GM18907 (cell line): ENCODE measurements around the gene NDUFB11.
"Not testable (repeated sequence)": the region's sequence is repeated elsewhere in the genome, so short reads cannot be mapped to it uniquely, and the experiment has no call there.

Experiments
- ATAC-seq: cut with Tn5 transposase; IDR thresholded peaks from one replicate; pipeline ENCODE4 v1.9.1; 2021; ENCODE audit warnings: mild to moderate bottlenecking, moderate library complexity; ENCODE audit not compliant: unreplicated experiment

NDUFB11 gene

DNA sequence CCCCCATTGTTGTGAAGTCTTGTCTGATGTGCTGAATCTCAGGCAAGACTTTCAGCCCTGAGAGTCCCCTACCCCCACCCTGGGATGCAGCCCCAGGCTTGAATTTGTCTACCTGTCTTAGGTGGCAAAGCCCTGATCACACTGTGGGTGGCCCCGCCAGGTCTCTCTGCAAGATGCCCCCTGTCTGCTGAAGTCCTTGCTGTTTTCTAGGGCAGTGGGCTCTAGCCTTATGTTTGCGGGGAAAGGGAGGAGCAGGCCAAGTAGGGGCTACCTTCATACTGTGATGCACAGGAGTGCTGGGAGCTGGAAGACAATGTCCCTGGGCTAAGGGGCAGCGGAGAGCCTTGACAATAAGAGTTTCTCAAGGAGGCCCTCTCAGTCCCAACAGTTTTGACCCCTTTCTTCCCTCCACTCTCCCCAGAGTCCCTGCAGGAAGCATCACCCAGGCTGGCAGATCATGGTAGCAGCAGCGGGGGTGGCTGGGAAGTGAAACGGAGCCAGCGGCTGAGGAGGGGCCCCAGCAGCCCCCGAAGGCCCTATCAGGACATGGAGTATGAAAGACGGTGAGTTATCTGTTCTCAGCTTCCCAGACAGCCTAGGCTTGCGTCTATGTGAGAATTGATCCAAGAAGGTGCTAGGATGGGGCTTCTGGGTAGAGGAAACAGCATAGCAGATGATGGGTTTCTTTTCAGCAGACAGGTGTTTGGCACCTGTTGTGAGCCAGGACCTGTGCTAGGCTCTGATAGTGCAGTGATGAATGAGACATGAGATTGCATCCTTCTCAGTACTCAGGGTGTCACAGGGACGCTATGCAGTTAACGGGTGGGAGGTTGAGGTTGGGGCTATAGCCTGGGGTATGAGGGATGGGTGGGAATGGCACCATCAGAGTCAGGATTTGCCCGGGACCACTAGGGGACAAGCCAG, 2.7 kb upstream of the NDUFB11 start:
- ATAC-seq, result no peak

DNA sequence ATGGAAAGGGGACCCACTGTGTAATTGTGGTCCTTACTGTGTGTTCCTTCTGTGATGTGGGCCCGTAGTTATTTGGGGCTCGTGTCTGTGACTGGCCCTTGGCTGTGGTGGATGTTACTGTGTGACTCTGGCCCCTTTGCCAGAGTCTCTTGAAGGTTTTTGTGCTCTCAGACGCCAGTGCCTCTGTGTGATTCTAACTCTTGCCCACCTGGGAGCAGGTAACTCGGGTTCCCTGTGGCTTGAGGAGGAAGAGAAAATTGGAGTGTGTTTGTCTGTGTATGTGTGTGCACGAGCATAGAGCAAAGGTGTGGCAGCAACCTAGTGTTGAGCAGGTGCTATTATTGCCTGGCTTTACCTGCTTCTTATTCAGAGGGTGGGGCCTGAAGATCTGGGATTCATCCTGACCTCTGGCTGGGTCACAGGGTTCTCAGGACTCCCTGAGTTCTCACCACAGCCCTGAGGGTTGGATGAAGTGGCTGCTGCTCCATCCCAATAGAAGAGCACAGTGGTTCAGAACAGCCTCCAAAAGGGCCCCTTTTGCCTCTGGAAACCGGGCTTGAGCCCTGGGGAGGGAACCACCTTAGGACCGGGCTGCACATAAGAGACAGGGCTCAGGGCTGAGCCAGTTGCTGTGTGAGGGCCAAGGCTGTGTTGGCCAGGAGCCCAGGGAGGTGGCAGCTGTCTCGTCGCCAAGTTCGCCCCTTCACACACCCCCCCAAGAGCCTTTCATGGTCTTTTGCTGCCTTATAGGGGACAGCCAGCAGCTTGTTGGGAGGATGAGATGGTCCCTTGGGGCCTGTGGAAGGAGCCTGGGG, 1.8 kb upstream of the NDUFB11 start:
- no peak for ATAC-seq

DNA sequence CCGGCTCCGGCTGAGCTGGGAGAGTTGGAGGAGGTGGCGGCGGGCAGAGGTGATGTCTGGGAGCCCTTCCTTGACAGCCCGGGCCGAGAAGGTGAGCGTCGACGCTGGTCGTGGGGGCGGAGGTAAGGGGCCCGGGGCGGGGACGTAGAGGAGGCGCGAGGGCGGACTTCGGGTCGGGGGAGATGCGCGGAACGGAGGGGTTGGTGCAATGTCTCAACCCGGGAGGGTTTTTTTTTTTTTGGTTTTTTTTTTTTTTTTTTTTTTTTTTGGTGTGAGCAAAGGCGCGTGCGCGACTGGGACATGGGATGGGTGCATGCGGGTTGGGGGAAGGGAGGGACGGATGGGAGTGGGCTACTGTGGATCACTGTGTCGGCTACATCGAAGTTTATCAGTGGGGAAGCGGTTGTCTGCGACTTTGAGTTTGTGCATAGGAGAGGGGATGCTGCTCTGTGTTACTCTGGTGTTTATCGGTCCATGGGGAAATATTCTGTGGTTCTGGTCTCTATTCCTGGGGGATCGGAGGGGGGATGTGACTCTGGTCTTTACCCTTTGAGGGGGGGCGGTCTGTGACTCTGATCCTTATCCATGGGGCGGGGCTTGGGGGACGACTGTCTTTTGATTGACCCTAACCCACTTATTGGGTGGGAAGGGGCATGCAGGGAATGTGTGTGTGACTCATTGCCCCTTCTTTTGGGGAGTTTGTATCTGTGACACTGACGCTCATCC, 1.1 kb upstream of the NDUFB11 start:
- ATAC-seq, result peak; percentile 25

DNA sequence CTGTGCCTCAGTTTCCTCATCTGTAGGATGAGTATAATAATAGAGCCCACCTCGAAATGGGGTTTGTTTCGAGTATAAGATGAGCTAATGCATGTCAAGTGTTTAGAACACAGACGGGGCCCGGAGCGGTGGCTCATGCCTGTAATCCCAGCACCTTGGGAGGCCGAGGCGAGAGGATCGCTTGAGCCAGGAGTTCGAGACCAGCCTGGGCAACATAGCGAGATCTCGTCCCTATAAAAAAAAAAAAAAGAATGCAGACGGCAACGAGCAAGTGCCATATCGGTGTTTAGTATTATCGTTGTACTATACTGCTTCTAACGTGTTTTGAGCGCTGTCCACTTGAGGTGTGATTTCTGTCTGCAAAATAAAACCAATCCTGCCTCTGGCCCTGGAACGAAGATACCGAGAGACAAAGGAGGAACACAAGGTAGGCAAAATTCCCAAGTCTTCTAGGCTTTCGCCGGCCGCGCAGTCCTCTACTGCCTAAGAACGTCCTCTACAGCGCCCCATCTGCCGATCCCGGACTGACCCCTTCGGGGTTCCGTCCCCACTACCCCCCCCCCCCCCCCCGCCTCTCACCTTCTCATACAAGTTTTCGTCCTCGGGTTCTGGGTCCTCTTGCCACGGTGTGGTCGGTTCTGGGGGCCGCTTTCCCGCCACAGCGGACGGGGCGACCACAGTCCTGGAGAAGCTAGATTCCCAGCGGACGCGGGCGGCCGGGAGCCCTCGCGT, 442 bp downstream of the NDUFB11 start:
- peak; percentile 18 for ATAC-seq

DNA sequence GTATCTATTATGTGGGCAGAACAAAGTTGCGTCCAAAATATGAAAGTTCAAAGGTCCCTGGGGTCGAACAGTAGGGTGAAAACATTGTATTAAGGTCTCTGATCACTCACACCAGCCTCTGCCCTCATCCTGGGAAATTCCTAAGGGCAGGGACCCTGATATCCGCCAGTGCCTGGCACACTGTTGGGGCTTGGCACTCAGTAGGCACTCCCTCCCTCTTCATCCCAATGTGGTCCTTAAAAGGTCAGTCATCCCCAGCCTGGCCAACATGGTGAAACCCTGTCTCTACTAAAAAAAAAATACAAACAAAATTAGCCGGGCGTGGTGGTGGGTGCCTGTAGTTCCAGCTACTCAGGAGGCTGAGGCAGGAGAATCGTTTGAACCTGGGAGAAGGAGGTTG, 6.3 kb downstream of the NDUFB11 start:
- ATAC-seq, result no peak

DNA sequence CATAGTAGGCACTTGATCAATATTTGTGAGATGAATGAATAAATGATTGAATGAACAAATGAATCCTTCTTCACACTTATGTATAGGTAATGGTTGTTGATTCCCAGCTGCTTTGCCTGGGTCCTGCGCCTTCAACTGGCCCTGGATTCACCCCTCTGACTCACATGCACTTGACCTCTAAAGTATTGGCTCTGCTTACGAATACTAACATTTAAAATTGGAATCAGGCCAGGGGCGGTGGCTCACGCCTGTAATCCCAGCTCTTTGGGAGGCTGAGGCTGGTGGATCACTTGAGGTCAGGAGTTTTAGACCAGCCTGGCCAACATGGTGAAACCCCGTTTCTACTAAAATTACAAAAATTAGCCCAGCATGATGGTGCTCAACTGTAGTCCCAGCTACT, 8.9 kb downstream of the NDUFB11 start:
- ATAC-seq, result not testable (repeated sequence)

DNA sequence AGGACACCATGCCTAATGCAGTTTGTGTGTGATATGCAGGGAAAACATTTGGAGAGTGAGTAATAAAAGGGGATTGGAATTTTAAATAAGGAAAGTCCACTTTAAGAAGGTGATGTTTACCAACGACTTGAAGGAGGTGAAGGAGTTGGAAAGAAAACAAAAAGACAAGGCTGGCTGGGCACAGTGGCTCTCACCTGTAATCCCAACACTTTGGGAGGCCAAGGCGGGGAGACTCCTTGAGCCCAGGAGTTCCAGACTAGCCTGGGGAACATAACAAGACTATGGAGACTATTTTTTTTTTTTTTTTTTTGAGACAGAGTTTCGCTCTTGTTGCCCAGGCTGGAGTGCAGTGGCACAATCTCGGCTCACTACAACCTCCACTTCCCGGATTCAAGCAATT, 11.0 kb downstream of the NDUFB11 start:
- no peak for ATAC-seq

DNA sequence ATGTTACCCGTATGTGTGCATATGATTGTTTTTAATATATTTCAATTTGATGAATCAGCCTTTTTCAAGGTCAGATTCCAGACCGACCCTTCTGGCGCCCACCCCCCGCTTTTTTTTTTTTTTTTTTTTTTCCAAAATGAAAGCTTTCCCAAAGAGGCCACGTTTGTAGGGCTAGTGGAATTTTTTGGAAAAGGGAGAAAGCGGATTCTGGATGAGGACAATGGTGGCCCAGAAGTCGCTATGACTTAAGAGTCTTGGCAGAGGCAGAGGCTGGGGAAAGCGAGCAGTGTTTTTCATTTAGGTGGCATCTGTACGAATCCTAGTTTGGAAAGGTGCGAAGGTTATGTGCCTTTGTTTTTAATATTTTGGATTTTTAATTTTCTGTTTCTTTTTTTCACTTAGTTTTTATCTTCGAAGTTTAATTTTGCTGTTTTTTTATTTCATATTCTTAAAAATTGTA, 14.6 kb downstream of the NDUFB11 start:
- no peak for ATAC-seq

DNA sequence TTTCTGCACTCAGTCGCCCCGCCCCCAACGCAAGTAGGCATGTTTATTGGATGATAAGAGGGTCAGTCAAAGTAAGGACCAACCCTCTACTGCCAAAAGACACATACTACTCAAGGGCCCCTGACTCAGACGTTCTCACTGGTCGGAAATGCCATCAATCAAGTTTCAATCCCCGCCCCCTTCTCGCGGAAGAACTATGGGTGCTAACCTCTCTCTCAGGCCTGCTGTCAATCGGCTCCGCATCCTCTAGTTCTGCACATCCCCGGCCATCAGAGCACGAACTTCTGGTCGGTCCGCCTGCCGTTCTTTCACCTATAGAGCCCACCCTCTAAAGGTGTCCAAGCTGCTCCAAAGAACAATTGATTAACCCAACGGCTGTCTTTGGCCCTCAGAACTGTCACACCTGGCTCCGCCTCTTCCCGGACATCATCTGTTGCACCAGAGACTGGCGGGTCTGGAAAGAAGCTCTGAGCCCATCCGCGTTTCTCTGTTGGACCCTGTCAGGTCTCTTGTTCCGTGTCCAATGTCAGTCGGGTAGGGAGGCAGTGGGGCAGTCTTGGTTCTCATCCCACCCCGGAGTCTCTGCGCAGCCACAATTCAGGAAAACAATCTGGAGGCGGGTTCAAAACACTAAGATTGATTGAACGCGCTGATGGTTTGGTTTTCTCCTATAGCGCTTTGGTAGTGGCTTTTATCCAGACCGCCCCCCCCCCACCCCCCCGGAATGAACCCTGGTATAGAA, 15.2 kb downstream of the NDUFB11 start:
- ATAC-seq, result peak; percentile 97

DNA sequence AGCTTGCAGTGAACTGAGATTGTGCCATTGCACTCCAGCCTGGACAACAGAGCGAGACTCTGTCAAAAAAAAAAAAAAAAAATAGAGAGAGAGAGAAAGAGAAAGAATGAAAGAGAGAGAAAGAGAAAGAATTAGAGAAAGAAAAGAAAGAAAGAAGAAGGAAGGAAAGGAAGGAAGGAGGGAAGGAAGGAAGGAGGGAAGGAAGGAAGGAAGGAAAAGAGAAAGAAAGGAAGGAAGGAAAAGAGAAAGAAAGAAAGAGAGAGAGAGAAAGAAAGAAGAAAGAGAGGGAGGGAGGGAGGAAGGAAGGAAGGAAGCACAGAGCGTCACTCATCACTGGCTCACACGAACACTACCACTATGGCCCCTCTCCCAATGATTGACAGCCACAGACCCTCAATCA, 20.0 kb downstream of the NDUFB11 start:
- ATAC-seq, result not testable (repeated sequence)

DNA sequence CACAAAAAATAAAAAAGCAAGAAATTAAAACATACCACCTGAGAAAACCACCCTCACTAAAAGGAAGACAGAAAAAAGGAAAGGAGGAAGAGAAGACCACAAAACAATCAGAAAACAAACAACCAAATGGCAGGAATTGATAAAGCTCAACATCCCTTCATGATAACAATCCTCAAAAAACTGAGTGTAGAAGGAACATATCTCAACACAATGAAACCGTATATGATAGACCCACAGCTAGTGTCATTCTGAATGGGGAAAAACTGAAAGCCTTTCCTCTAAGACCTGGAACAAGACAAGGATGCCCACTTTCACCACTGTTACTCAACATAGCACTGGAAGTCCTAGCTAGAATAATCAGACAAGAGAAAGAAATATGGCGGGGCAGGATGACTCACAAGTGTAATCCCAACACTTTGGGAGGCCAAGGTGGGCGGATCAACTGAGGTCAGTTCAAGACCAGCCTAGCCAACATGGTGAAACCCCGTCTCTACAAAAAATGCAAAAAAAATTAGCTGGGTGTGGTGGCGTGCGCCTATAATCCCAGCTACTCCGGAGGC, 27.9 kb downstream of the NDUFB11 start:
- not testable (repeated sequence) for ATAC-seq

DNA sequence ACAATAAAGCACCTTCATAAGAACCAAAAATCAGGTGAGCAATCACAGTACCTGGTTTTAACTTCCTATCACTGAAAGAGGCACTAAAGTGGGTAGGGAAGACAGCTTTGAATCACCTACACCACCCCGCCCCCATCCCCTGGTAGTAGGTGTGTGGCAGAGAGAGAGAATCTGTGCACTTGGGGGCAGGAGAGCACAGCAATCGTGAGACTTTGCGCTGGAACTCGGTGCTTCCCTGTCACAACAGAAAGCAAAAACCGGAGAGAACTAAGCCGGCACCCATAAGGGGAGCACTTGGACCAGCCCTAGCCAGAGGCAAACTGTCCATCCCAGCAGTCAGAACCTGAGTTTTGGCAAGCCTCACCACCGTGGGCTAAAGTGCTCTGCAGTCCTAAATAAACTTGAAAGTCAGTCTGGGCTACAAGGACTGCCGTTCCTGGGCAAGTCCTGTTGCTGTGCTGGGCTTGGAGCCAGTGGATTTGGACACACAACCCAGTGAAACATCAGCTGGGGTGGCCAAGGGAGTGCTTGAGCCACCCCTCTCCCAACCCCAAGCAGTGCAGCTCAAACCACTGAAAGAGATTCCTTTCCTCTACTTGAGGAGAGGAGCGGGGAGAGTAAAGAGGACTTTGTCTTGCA, 32.1 kb downstream of the NDUFB11 start:
- ATAC-seq, result no peak

DNA sequence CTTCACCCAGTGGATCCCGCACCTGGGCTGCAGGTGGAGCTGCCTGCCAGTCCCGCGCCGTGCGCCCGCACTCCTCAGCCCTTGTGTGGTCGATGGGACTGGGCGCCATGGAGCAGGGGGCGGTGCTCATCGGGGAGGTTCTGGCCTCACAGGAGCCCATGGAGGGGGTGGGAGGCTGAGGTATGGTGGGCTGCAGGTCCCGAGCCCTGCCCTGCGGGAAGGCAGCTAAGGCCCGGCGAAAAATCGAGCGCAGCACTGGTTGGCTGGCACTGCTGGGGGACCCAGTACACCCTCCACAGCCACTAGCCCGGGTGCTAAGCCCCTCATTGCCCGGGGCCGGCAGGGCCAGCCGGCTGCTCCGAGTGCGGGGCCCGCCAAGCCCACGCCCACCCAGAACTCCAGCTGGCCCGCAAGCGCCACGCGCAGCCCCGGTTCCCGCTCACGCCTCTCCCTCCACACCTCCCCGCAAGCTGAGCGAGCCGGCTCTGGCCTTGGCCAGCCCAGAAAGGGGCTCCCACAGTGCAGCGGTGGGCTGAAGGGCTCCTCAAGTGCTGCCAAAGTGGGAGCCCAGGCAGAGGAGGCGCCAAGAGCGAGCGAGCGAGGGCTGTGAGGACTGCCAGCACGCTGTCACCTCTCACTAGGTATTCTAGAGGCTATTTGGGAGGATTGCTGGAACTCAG, 33.4 kb downstream of the NDUFB11 start:
- not testable (repeated sequence) for ATAC-seq

DNA sequence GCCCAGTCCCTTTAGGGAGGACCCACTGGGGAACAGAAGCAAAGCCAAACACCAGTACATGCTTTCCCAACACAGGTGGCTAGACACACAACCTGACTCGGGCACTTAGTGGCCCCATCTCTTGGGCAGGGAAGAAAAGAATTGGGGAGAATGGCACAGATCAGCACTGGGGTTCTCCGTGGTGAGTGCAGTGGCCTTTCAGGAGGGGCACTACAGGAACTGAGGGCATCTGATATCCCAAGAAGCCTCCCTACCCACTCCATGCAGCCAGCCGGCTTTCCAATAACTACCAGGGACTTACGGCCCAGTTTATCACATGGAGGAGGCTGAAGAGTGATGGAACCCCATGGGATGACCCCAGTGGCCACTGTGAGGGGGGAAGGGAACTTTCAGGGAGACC, 43.3 kb downstream of the NDUFB11 start:
- ATAC-seq, result no peak

DNA sequence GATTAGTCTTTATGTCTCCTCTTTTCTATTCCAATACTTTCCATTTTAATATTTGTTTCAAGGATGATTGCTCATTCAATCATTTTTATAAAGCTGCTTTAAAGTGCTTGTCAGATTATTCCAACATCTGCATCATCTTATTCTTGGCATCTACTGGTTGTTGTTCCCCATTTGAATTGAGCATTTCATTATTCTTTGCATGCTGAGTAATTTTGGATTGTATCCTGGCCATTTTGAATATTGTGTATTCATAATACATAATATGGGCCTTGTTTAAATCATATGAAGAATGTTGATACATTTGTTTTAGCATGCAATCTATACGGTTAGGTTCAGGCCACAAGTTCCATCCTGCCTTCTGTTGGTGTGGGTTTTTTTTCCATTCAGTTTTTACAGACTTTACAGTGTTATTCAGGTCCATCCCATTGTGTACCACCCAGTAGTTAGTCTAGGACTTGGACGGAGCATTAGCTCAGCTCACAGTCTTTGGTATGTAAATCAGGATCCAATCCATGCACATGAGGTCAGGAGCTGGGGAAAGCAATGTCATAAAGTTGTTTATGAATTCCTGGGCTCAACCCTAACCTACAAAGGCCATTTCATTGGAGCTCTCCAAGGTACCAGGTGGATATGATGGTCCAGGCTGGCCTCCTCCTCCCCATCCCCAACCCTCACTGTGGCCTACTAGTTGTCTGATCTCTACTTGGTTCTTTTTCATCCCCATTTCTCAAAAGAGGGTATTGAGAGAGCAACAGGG, 46.0 kb downstream of the NDUFB11 start:
- no peak for ATAC-seq

DNA sequence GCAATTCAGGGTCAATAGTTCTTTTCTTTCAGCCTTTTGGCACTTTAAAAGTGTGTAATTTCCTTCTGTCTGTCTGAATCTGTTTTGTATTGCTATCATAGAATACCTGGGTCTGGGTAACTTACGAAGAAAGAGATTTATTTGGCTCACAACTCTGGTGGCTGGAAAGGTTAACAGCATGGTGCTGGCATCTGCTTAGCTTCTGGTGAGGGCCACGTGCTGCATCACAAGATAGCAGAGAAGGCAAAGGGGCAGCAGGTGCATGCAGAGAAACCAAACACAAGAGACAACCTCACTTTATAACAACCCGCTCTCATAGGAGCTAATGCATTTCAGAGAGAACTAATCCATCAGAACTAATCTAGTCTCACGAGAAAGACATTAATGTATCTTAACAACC, 47.5 kb downstream of the NDUFB11 start:
- no peak for ATAC-seq

DNA sequence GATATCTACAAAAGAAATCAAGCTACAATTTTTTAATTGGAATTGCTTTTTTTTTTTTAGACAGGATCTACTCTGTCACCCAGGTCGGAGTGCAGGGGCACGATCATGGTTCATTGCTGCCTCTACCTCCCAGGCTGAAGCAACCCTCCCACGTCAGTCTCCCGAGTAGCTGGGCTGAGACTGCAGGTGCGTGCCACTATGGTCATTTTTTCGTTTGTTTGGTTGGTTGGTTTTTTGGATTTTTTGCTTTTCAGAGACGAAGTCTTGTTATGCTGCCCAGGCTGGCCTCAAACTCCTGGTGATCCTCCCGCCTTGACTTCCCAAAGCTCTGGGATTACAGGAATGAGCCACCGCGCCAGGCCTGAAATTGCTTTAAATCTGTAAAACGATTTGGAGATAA, 50.6 kb downstream of the NDUFB11 start:
- ATAC-seq, result no peak

DNA sequence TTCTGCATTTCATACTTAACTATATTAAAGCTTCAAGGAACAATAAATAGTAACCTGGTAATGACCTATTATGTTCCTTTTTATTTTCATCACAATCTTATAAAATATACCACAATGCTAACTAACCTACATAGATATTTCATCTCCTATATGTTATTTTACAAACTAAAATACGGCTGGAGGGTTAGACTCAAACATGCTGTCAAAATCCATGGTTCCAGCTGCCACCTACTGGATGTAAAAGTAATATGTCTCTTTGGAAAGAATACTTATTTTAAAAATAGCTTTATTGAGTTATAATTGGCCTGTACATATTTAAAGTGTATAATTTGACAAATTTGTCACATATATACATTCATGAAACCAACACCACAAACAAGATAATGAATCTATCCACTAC, 51.3 kb downstream of the NDUFB11 start:
- ATAC-seq, result no peak
